OCI-LY1 (cell line): ENCODE data around the gene ABCA7.

Source experiments
- CTCF ChIP-seq: fragments of 200-600 bp; sonication (generic), shearing (Covaris generic); IDR thresholded peaks from 2 replicates; pipeline ENCODE4 v1.5.1; 2017; ENCODE audit warnings: mild to moderate bottlenecking, antibody characterized with exemption, low read length, moderate library complexity, mixed read lengths
- EZH2 ChIP-seq: fragments of 200-600 bp; sonication (generic), shearing (Covaris generic); IDR thresholded peaks from 2 replicates; pipeline ENCODE4 v1.8.0; 2017; ENCODE audit warnings: borderline replicate concordance, mixed run types, mild to moderate bottlenecking, antibody characterized with exemption, low read length, moderate library complexity, mixed read lengths

- no peak for TF ChIP-seq CTCF
- no peak for TF ChIP-seq EZH2
Observed at GRCh38 chr19:1020868-1021425, 19.0 kb upstream of the ABCA7 start, which contains the start of gene TMEM259.
